CD4-positive, alpha-beta T cell treated with Interleukin-6 for 4 hours (primary cell): ENCODE measurements around the gene THSD8.
A peak's percentile ranks its signal among the peaks of the same experiment; 100 is the strongest.

ENCODE experiments used
- DNase-seq: peaks from one replicate; pipeline ENCODE4 v3.0.0-alpha.2; 2020; ENCODE audit warnings: mixed read lengths

THSD8 gene

DNA sequence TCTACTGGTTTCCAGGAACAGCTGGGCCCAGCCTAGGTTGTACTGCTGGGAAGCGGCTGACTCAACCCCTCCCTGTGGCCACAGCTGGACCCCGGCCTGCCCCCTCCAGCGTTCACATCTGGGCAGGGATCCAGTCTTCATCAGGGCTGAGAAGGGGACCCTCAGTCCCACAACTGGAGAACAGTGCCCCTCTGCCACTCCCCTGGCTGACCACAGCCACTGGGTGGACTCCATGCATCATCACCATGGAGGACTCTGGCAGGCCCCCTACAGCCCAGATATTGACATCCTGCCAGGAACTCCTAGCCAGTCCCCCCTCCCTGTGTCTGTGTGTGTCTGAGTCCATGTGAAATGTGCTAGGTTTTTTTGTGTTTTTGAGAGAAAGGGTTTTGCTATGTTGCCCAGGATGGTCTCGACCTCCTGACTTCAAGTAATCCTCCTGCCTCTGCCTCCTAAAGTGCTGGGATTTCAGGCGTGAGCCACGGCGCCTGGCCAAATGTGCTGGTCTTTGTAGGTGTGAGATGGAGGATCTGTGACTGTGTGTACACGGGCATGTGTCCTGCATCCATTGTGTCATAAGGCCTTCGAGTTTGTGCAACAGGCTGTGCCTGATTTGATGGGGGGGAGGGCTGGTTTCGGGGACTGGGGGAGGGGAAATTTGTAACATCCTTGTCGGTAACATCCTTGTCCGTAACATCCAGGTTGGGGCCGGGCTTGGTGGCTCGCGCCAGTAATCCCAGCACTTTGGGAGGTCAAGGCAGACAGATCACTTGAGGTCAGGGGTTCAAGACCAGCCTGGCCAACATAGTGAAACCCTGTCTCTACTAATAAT is 22.5 kb upstream of the THSD8 start:
- no peak for DNase-seq

- no peak for DNase-seq
Measured at GRCh38 chr19:12782174-12782423, 19.8 kb upstream of the THSD8 start.

DNA sequence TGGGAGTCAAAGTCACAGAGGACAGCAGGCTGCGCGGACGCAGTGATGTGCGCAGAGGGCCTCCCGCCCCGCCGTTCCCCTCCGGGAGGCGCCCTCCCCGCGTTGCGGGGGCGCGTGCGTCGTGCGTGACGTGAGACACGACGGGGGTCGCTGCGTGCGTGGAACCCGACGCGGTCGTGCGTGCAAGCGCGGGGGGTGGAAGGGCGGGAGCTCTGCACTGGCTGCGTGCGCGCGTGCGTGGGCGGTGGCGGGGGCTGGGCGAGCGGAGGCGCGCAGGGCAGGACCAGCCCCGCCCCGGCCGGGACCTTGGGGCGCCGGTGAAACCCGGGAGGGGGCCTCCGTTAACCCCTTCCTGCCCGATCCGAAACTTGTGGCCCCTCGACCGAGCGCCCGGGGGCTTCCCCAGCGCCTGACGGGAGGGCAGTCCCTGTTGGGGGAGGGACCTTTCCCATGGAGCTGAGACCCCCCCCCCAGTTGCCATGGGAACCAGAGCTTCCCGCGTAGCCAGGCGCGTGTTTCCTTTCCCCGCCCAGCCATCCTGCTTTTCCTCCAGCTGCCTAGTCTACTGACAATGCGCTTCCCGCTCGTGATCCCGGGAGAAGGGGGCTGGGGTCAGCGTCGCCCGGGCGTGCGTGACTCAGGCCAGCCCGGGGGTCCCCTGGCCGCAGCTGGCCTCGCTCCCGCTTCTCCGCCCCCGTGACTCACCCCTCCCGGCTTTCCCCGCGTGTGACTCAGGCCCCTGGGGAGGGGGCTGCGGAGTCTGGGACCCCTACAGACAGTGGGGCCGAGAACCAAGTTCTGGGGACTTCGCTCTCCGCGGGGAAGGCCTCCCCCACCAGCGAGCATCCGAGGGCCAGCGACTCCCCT is 19.2 kb upstream of the THSD8 start:
- peak; percentile 96 for DNase-seq

DNA sequence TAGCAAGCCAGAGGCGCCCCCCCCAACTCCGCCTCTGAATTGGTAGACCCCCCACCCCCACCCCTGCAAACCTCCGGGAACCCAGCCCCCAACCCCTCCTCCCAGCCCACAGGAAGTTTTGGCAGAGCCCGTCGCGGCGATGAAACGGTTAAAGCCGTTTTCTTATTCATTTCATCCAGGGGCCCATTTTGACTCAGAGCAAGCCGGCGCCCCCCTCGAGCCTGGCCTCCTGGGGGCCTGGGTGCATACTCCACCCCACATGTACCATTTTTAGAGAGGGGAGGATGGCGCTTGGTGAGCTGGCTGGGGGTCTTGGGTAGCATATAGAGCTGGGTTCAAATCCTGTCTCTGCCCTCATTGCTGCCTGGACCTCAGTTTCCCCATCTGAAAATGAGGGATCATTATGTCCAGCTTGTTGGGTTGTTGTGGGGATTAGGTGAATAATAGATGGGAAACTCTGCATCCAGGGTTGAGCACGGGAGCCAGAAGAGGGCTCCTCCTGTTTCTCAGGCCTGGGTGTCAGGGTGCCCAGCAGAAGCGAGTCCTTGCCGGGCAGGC is 18.5 kb upstream of the THSD8 start:
- DNase-seq: peak; percentile 48

DNA sequence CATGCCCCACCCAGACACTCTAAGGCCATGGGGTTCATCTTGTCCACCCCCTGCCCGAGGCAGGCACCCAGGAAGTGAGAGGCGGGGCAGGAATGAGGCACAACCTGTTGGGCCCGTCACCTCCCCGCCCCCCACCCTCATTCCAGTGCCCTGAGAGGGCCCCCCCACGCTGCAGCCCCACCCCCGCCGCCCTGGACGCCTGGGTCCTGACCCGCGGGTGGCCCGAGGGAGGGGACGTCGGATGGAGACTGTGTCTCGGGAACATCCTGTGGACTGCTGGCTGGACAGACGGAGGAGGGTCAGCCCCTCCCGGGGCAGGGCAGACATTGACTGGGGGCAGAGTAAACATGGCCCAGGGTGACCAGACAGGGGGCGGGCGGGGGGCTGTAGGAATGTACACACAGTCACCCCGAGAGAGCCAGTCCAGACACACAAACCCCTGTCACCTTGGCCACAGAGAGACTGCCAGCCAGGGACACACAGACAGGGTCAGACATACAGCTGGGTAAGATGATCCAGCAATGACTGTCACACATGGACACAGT is 17.9 kb upstream of the THSD8 start:
- peak; percentile 25 for DNase-seq

- peak; percentile 26 for DNase-seq
Measured at GRCh38 chr19:12784394-12784870, 17.4 kb upstream of the THSD8 start.

- DNase-seq: peak; percentile 14
Measured at GRCh38 chr19:12784871-12785430, 16.9 kb upstream of the THSD8 start.

DNA sequence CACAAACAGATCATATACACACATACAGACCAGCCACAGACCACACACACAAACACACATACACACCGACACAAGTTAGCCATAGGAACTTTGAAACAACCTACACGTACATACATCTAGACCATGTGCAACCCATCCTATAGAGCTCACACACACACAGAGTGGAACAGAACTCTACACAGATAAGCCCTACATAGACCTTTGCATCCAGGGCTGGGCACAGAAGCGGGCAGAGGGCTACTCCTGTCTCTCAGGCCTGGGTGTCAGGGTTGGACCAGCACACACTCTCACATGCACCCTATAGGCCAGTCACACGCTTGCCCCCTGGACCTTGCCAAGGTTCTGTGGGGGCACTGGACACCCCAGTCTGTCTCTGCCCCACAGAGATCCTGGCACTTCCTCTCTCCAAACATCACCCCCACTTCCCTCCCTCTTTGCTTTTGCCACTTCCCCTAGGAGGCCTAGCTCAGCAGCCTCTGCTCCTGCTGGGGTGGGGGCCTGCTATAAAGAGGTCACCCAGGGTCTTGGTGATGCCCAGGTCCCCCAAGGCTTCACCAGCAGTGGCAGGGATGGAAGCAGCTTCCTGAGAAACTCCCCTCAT is 16.3 kb upstream of the THSD8 start:
- DNase-seq: no peak

DNA sequence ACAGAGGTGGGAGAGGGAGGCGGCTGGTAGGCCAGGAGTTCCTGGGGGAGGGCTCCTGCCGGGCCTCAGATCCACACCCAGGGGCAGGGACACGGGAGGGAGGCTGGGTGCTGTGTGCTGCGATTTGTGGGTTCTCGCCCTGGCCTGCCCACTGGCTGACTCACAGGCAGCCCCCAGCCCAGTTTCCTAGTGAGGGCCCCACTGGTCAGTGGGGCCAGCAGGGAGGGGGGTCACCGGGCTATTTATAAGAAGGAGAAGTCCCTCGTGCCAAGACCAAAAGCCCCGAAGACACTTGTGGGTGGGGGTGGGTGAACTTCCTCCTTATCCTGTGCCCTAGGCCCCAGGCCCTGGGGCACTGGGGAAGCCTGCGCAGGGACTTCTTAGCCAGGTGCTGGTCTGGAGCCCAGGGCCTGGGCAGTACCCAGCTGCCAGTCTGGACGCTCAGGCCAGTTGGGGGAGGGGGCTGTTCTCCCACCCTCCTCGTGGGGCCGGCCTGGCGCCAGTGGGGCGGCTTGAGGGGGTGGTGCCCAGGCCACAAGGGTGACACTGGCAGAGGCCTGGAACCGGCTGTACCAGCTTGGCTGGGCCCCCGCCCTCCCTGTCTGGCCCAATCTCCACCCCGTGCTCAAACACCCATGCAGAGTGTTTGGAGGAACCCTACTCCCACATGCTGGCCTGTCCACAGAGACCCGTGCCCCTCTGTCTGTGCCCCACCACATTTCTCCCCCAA is 15.6 kb upstream of the THSD8 start:
- peak; percentile 24 for DNase-seq

DNA sequence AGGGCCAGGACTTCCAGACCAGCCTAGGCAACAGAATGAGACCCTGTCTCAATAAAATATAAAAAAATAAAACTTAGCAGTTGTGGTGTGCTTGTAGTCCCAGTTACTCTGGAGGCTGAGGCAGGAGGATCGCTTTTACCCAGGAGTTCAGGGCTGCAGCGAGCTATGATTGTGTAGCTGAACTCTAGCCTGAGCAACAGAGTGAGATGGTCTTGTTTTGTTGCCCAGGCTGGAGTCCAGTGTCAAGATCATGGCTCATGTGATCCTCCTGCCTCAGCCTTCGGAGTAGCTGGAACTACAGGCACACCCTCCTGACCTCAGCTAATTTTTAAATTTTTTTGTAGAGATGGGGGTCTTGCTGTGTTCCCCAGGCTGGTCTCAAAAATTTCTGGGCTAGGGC is 14.9 kb upstream of the THSD8 start:
- DNase-seq: no peak

DNA sequence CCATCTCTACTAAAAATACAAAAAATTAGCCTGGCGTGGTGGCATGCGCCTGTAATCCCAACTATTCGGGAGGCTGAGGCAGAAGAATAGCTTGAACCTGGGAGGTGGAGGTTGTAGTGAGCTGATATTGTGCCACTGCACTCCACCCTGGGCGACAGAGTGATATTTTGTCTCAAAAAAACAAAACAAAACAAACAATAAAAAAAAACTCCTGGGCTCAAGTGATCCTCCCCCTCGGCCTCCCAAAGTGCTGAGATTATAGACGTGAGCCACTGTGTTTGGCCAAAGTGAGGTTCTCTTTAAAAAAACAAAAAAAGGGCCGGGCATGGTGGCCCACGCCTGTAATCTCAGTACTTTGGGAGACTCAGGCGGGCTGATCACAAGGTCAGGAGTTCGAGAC is 14.4 kb upstream of the THSD8 start:
- no peak for DNase-seq

- no peak for DNase-seq
Measured at GRCh38 chr19:12788042-12788681, 13.7 kb upstream of the THSD8 start.

DNA sequence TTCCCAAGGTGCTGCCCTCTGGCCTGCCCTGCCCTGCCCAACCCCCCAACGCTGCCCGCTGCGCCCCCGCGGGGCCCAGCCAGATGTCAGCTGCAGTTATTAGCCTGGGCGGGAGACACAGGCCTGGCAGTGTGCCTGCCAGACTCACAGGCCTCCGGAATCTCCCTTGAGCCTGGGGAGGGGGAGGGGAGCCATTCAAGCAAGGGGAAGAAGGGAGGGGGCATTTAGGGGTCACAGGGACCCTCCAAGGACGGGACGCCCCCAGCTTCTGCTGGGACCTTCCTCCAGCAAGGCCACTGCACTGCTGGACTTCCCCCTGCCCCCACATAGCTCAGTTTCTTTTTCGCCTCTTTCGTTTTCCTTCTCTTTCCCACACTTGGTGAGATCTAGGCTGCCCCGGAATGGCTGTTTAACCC is 13.2 kb upstream of the THSD8 start:
- peak; percentile 28 for DNase-seq

- no peak for DNase-seq
Measured at GRCh38 chr19:12789098-12789903, 12.6 kb upstream of the THSD8 start.

DNA sequence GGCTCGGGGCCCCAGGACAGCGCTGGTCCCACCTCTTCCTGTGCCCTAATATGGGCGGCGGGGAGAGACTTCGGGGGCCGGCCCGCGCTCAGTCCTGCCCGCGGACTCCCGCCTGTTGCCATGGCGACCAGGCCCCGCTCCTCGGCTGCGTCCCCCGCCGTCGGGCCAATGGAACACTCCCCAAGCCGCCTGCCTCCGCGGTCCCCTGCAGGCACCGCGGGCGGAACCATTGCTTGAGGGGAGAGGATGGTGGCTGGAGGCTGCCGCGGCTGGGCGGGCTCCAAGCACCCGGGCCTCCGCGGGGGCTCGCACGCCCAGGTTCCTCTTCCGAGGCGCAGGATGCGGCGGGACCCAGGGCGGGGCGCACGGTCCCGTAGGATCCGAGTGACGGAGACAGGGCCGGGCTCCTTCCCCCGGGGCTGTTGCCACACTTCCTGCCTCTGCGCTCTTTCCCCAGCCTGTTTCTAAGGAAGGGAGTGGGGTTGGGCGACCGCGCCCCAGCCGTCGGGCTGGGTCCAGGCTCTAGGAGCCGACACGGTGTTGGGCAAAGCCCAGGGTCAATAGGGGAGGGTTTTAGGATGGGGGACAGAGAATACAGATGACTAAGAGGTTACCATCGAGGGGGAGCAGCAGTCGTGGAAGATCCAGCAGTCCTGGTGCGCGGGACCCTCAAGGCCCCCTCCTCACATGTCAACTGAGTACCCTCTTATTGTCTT is 11.8 kb upstream of the THSD8 start:
- DNase-seq: peak; percentile 89

- peak; percentile 19 for DNase-seq
Measured at GRCh38 chr19:12790628-12791344, 11.1 kb upstream of the THSD8 start.

DNA sequence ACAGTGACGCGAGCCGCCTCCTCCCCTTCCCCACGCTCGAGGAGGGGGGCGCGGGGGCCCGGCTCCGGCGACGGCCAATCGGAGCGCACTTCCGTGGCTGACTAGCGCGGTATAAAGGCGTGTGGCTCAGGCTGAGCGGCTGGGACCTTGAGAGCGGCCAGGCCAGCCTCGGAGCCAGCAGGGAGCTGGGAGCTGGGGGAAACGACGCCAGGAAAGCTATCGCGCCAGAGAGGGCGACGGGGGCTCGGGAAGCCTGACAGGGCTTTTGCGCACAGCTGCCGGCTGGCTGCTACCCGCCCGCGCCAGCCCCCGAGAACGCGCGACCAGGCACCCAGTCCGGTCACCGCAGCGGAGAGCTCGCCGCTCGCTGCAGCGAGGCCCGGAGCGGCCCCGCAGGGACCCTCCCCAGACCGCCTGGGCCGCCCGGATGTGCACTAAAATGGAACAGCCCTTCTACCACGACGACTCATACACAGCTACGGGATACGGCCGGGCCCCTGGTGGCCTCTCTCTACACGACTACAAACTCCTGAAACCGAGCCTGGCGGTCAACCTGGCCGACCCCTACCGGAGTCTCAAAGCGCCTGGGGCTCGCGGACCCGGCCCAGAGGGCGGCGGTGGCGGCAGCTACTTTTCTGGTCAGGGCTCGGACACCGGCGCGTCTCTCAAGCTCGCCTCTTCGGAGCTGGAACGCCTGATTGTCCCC is 10.4 kb upstream of the THSD8 start, which contains the start of gene JUNB:
TSS of gene JUNB (plus strand) at position 142 of the 706 bp plus-strand sequence. CDS start at position 428, 286 bp downstream.
- DNase-seq: peak; percentile 98
